H1 (cell line): ENCODE measurements around the gene SF3A2. TPM values are rescaled to one million over a fixed set of nuclear protein-coding genes. Genes with fewer than 3 reads are reported as not detected.

ENCODE experiments used
- CTCF ChIA-PET: fragments of 300-600 bp; sonication (Branson Sonifier 250); formaldehyde crosslinking; loops from one replicate; lab custom pipeline; 2021; ENCODE audit not compliant: partially characterized antibody; lab: Charles Lee
- POLR2A ChIA-PET: fragments of 300-600 bp; sonication (Branson Sonifier 250); formaldehyde crosslinking; loops from one replicate; lab custom pipeline; 2021; ENCODE audit warnings: inconsistent platforms; ENCODE audit not compliant: partially characterized antibody; lab: Charles Lee
- DNase-seq, 2 experiments: peaks; one replicate each; pipeline versions ENCODE4 v3.0.0 to v3.0.0-alpha.2; 2010 to 2022; ENCODE audit warnings: low spot score in 2 of 2, low read depth in 1 of 2, mixed read lengths in 1 of 2
- FAIRE-seq: peaks from 2 replicates; lab custom pipeline; 2011; peaks lifted over from hg19 to GRCh38; lab: Jason Lieb, UNC
- H2AFZ ChIP-seq: 2 replicates; pipeline ENCODE4 v1.8.1; 2012; ENCODE audit warnings: low read length, inconsistent platforms
- H2AK5ac ChIP-seq: 2 replicates; pipeline ENCODE4 v1.6.1; 2013; ENCODE audit warnings: low read depth, low read length
- H2BK120ac ChIP-seq: replicated peaks from 2 replicates; pipeline ENCODE3; 2013; ENCODE audit warnings: low read depth, low read length, inconsistent platforms
- H2BK12ac ChIP-seq: 2 replicates; pipeline ENCODE4 v1.6.1; 2013; ENCODE audit warnings: low read depth, low read length
- H2BK15ac ChIP-seq: 2 replicates; pipeline ENCODE4 v1.6.1; 2013; ENCODE audit warnings: low read length
- H2BK20ac ChIP-seq: 2 replicates; pipeline ENCODE4 v1.6.1; 2013; ENCODE audit warnings: low read length
- H2BK5ac ChIP-seq: 2 replicates; pipeline ENCODE4 v1.6.1; 2013; ENCODE audit warnings: low read depth, low read length
- H3K14ac ChIP-seq: 2 replicates; pipeline ENCODE4 v1.6.1; 2013; ENCODE audit warnings: inconsistent platforms; ENCODE audit not compliant: insufficient read length
- H3K18ac ChIP-seq: 2 replicates; pipeline ENCODE4 v1.6.1; 2013; ENCODE audit warnings: low read length; ENCODE audit errors: extremely low read depth
- H3K23ac ChIP-seq: 2 replicates; pipeline ENCODE4 v1.6.1; 2013; ENCODE audit warnings: inconsistent platforms; ENCODE audit not compliant: insufficient read length
- H3K23me2 ChIP-seq: 2 replicates; pipeline ENCODE4 v1.6.1; 2013; ENCODE audit warnings: low read depth, low read length
- H3K27ac ChIP-seq: 2 replicates; pipeline ENCODE4 v1.6.1; 2011; ENCODE audit warnings: low read depth, low read length, inconsistent platforms
- H3K27me3 ChIP-seq, 4 experiments: replicated peaks in 1 of 4; 1 replicate in 1 of 4; 2 replicates in 3 of 4; pipeline versions ENCODE4 v1.6.1 to v1.8.1; 2011 to 2013; ENCODE audit warnings: low read length in 3 of 4, mild to moderate bottlenecking in 3 of 4, inconsistent platforms in 2 of 4, mixed read lengths in 2 of 4, moderate library complexity in 1 of 4; ENCODE audit not compliant: control insufficient read depth in 3 of 4, insufficient read depth in 3 of 4; ENCODE audit errors: extremely low read depth in 1 of 4
- H3K36me3 ChIP-seq, 4 experiments: 2 replicates each; pipeline versions ENCODE4 v1.6.1 to v1.8.1; 2011 to 2013; ENCODE audit warnings: mild to moderate bottlenecking in 4 of 4, low read length in 3 of 4, moderate library complexity in 2 of 4, control low read depth in 1 of 4, inconsistent platforms in 1 of 4; ENCODE audit not compliant: insufficient read depth in 4 of 4, control insufficient read depth in 2 of 4
- H3K4ac ChIP-seq: replicated peaks from 2 replicates; pipeline ENCODE3; 2013; ENCODE audit warnings: low read length, low read depth, mixed read lengths, inconsistent platforms; ENCODE audit not compliant: insufficient read length
- H3K4me1 ChIP-seq, 4 experiments: replicated peaks in 1 of 4; 1 replicate in 1 of 4; 2 replicates in 3 of 4; pipeline versions ENCODE4 v1.6.1 to v1.8.1; 2011 to 2013; ENCODE audit warnings: low read length in 3 of 4, inconsistent platforms in 2 of 4, mixed read lengths in 1 of 4; ENCODE audit not compliant: insufficient read depth in 4 of 4, control insufficient read depth in 3 of 4
- H3K4me2 ChIP-seq, 2 experiments: 2 replicates each; pipeline versions ENCODE4 v1.6.1 to v1.8.1; 2011 to 2013; ENCODE audit warnings: low read depth in 2 of 2, low read length in 2 of 2, control low read depth in 1 of 2, inconsistent platforms in 1 of 2, mild to moderate bottlenecking in 1 of 2; ENCODE audit not compliant: insufficient read depth in 1 of 2
- H3K4me3 ChIP-seq, 4 experiments: fragments of 200-600, 300-600 bp in 1 of 4; sonication (generic), shearing (Covaris generic), sonication (Bioruptor Twin) in 1 of 4; 2 replicates each; pipeline versions ENCODE4 v1.5.1 to v1.8.1; 2011 to 2016; ENCODE audit warnings: low read length in 4 of 4, low read depth in 3 of 4, control low read depth in 2 of 4, inconsistent platforms in 2 of 4, mild to moderate bottlenecking in 2 of 4, mixed read lengths in 1 of 4, moderate library complexity in 1 of 4; ENCODE audit not compliant: insufficient read depth in 2 of 4; ENCODE audit errors: extremely low read depth in 1 of 4
- H3K56ac ChIP-seq: replicated peaks from 2 replicates; pipeline ENCODE3; 2013; ENCODE audit warnings: low read depth, mild to moderate bottlenecking, mixed read lengths, low read length, inconsistent platforms; ENCODE audit not compliant: insufficient read length
- H3K79me1 ChIP-seq: 2 replicates; pipeline ENCODE4 v1.6.1; 2013; ENCODE audit warnings: low read depth, low read length, control low read depth
- H3K79me2 ChIP-seq, 2 experiments: 2 replicates each; pipeline versions ENCODE4 v1.6.1 to v1.8.1; 2012 to 2013; ENCODE audit warnings: low read length in 2 of 2, mild to moderate bottlenecking in 2 of 2, inconsistent platforms in 1 of 2; ENCODE audit not compliant: insufficient read depth in 2 of 2, control insufficient read depth in 1 of 2
- H3K9ac ChIP-seq, 4 experiments: replicated peaks in 1 of 4; 1 replicate in 1 of 4; 2 replicates in 3 of 4; pipeline versions ENCODE4 v1.6.1 to v1.8.1; 2011 to 2013; ENCODE audit warnings: low read depth in 3 of 4, low read length in 3 of 4, control low read depth in 2 of 4, mild to moderate bottlenecking in 2 of 4, moderate library complexity in 2 of 4, inconsistent platforms in 1 of 4; ENCODE audit errors: extremely low read depth in 1 of 4
- H3K9me3 ChIP-seq, 2 experiments: 2 replicates each; pipeline versions ENCODE4 v1.6.1 to v1.8.1; 2012 to 2013; ENCODE audit warnings: mild to moderate bottlenecking in 2 of 2, moderate library complexity in 2 of 2, control low read depth in 1 of 2, inconsistent platforms in 1 of 2, low read depth in 1 of 2, low read length in 1 of 2, mixed read lengths in 1 of 2; ENCODE audit not compliant: insufficient read depth in 2 of 2
- H4K20me1 ChIP-seq, 2 experiments: replicated peaks in 1 of 2; 2 replicates each; pipeline versions ENCODE3 to v1.8.1; 2011 to 2013; ENCODE audit warnings: inconsistent platforms in 2 of 2, low read length in 2 of 2, mild to moderate bottlenecking in 1 of 2; ENCODE audit not compliant: insufficient read depth in 2 of 2, control insufficient read depth in 1 of 2
- H4K5ac ChIP-seq: 2 replicates; pipeline ENCODE4 v1.6.1; 2013; ENCODE audit warnings: low read length, low read depth, mixed read lengths, inconsistent platforms; ENCODE audit not compliant: insufficient read length
- H4K8ac ChIP-seq: 2 replicates; pipeline ENCODE4 v1.8.0; 2013; ENCODE audit warnings: mild to moderate bottlenecking, moderate library complexity, low read length, inconsistent platforms; ENCODE audit not compliant: insufficient read depth; ENCODE audit errors: extremely low read depth
- H4K91ac ChIP-seq: replicated peaks from 2 replicates; pipeline ENCODE3; 2013; ENCODE audit warnings: low read length, mixed read lengths, inconsistent platforms; ENCODE audit not compliant: insufficient read length
- BACH1 ChIP-seq: IDR thresholded peaks from 2 replicates; pipeline ENCODE4 v1.6.1; 2012; ENCODE audit warnings: low read length, improper control_type of control experiment
- BRCA1 ChIP-seq: IDR thresholded peaks from 2 replicates; pipeline ENCODE4 v1.6.1; 2012; ENCODE audit warnings: low read depth, low read length, improper control_type of control experiment
- CHD2 ChIP-seq: IDR thresholded peaks from 2 replicates; pipeline ENCODE4 v1.6.1; 2012; ENCODE audit warnings: low read length, improper control_type of control experiment
- CREB1 ChIP-seq: IDR thresholded peaks from 2 replicates; pipeline ENCODE4 v1.6.1; 2012; ENCODE audit warnings: inconsistent platforms
- CTBP2 ChIP-seq: IDR thresholded peaks from 2 replicates; pipeline ENCODE4 v1.7.0; 2011; ENCODE audit warnings: borderline replicate concordance, mild to moderate bottlenecking, moderate library complexity, mixed read lengths, low read length; ENCODE audit not compliant: insufficient read depth, insufficient read length
- EZH2 ChIP-seq: fragments of 200-600 bp; sonication (generic); IDR thresholded peaks from 2 replicates; pipeline ENCODE4 v1.7.1; 2012; ENCODE audit warnings: low read depth, mild to moderate bottlenecking, moderate library complexity, low read length, inconsistent platforms; ENCODE audit not compliant: severe bottlenecking
- GABPA ChIP-seq: IDR thresholded peaks from 2 replicates; pipeline ENCODE4 v1.6.1; 2011; ENCODE audit warnings: mild to moderate bottlenecking, low read length, moderate library complexity, borderline replicate concordance; ENCODE audit not compliant: insufficient read depth
- JUN ChIP-seq: IDR thresholded peaks from 2 replicates; pipeline ENCODE4 v1.6.1; 2011; ENCODE audit warnings: low read depth, mild to moderate bottlenecking, improper control_type of control experiment, low read length
- PHF8 ChIP-seq: fragments of 200-600 bp; sonication (generic); conservative IDR thresholded peaks from 2 replicates; pipeline ENCODE4 v1.7.1; 2012; ENCODE audit warnings: low read depth, mild to moderate bottlenecking, inconsistent platforms, low read length, moderate library complexity
- SP1 ChIP-seq: IDR thresholded peaks from 2 replicates; pipeline ENCODE4 v1.6.1; 2011; ENCODE audit warnings: low read depth, low read length
- SP4 ChIP-seq: IDR thresholded peaks from 2 replicates; pipeline ENCODE4 v1.6.1; 2012; ENCODE audit warnings: low read length, inconsistent platforms
- SRF ChIP-seq: IDR thresholded peaks from 2 replicates; pipeline ENCODE4 v1.6.1; 2011; ENCODE audit warnings: mild to moderate bottlenecking, low read depth, low read length, moderate library complexity
- WGBS, 2 experiments: shearing (Covaris generic) in 1 of 2; methylation state at CpG; one replicate each; pipeline versions ENCODE4 v1.1.6 to v1.1.7; 2013 to 2015; ENCODE audit warnings: low lambda C conversion rate in 2 of 2, mixed read lengths in 2 of 2, inconsistent platforms in 1 of 2, low coverage in 1 of 2, missing lambda C conversion rate in 1 of 2; ENCODE audit not compliant: insufficient replicate concordance in 2 of 2, insufficient coverage in 1 of 2, insufficient read length in 1 of 2; ENCODE audit errors: extremely low coverage in 1 of 2, missing lambda C conversion rate in 1 of 2; 5-methylcytosine and 5-hydroxymethylcytosine counted together
- polyA plus RNA-seq, 7 experiments: library from polyadenylated mRNA; depleted of rRNA in 3 of 7; stranded (reverse) in 5 of 7; unstranded in 2 of 7; fragments of >200 nt in 5 of 7; fragments of 200-250 nt in 2 of 7; gene quantifications; 1 replicate in 5 of 7; 2 replicates in 1 of 7; 4 replicates in 1 of 7; pipeline versions ENCODE4 v1.2.1 to v1.2.3, GENCODE V29; 2011 to 2013; ENCODE audit warnings: missing spikeins in 2 of 7, mixed read lengths in 2 of 7
- total RNA-seq: library from RNA; stranded (reverse); fragmentation: NEBNext Ultra II Directional; extraction: Animal tissue kit (Norgen Biotek cat#: 25700); gene quantifications from 2 replicates; pipeline ENCODE4 v1.2.1, GENCODE V29; 2021
- TF ChIP-seq, protein P1 (sequence below): IDR thresholded peaks from 2 replicates; pipeline ENCODE4 v1.6.1; 2011; ENCODE audit warnings: low read depth, mild to moderate bottlenecking, low read length; ENCODE audit not compliant: insufficient read depth

Gene SF3A2
- total and polyA plus RNA-seq, 2 of the 8 experiments (the other 6 are each of a cell fraction or from before 2014, with no cell fraction given) = 15.3 to 146 TPM

- H3K4ac ChIP-seq = no peak overlapping the region
- H3K4me2 ChIP-seq = no peak overlapping the region
- peaks cover 20 to 27% of the 10 kb centered on the region in 2 experiments for H4K20me1 ChIP-seq
- H4K8ac ChIP-seq = peak overlapping the region; percentile 76
- no peaks in the 10 kb centered on the region for H3K9me3 ChIP-seq
- DNase-seq = peak in 1 of 2 experiments; percentile 84
- no peak overlapping the region for H3K9ac ChIP-seq
- peaks cover 0 to 17% (median 7%) of the 10 kb centered on the region in 4 experiments; a peak in 5 of 7 replicates for H3K4me1 ChIP-seq
- FAIRE-seq = peak; percentile 48
- H3K36me3 ChIP-seq = peaks cover 3 to 23% (median 9%) of the 10 kb centered on the region in 4 experiments; a peak in 5 of 8 replicates
- H3K56ac ChIP-seq = no peak overlapping the region
- H3K79me1 ChIP-seq = peaks cover 3% of the 10 kb centered on the region; the same call in 1 of the 2 replicates
- H3K79me2 ChIP-seq = peaks cover 14 to 33% of the 10 kb centered on the region in 2 experiments; a peak in 3 of 4 replicates
- no peak overlapping the region for H3K18ac ChIP-seq
- no peak overlapping the region for H2BK20ac ChIP-seq
- peak overlapping the region; percentile 24; the same call in 1 of the 2 replicates for H3K27ac ChIP-seq
- H2AFZ ChIP-seq = no peak overlapping the region
- peaks cover 5% of the 10 kb centered on the region; the same call in 1 of the 2 replicates for H3K23me2 ChIP-seq
- H2BK12ac ChIP-seq = no peak overlapping the region
- H3K23ac ChIP-seq = no peak overlapping the region
- H2AK5ac ChIP-seq = no peak overlapping the region
- 65% methylated on average over 16 of the region's 16 CpGs; no CpG with 5 or more reads in 1 of the 2 experiments for WGBS, 2 experiments
- H3K14ac ChIP-seq = no peak overlapping the region
- H4K5ac ChIP-seq = no peak overlapping the region
- no peaks in the 10 kb centered on the region for H3K27me3 ChIP-seq
- POLR2A ChIA-PET = interaction anchor here (0.6 to 23.4 kb wide), 19 partner anchors 8 to 1986 kb away, joined by 3 to 330 read pairs (median 5); partner anchors contain the start of genes AMH, JSRP1 and PLEKHJ1
- H3K4me3 ChIP-seq = no peak overlapping the region; a peak in 1 of 8 replicates
- no peak overlapping the region for H2BK15ac ChIP-seq
- H2BK120ac ChIP-seq = no peak overlapping the region
- H2BK5ac ChIP-seq = no peak overlapping the region
- H4K91ac ChIP-seq = peak overlapping the region; percentile 55
- CTCF ChIA-PET = interaction anchor here (0.6 to 6.2 kb wide), 38 partner anchors 9 to 348 kb away, joined by 3 to 106 read pairs (median 6); partner anchors contain the start of genes JSRP1, LSM7, PLEKHJ1 and SPPL2B
- TF ChIP-seq PHF8 = no peak
- peak; percentile 77 for TF ChIP-seq BACH1
- no peak for TF ChIP-seq SRF
- TF ChIP-seq, protein P1, sequence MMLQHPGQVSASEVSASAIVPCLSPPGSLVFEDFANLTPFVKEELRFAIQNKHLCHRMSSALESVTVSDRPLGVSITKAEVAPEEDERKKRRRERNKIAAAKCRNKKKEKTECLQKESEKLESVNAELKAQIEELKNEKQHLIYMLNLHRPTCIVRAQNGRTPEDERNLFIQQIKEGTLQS = no peak
- TF ChIP-seq JUN = no peak
- no peak for TF ChIP-seq BRCA1
- TF ChIP-seq CREB1 = no peak
- no peak for TF ChIP-seq GABPA
- TF ChIP-seq SP1 = no peak
- TF ChIP-seq CTBP2 = no peak
- TF ChIP-seq EZH2 = no peak
- TF ChIP-seq SP4 = no peak
- no peak for TF ChIP-seq CHD2
These were observed 38.4 kb downstream of the SF3A2 start for GRCh38 chr19:2274931-2275535.
